HepG2 (cell line): ENCODE results near the gene GADL1. TPM values are rescaled to one million over a fixed set of nuclear protein-coding genes. Genes with fewer than 3 reads are reported as not detected.

Experiments
- ATAC-seq: fragments of 200-7000 bp; cut with Tn5 transposase; 3 replicates; pipeline ENCODE4 v1.9.1; 2020; ENCODE audit warnings: mild to moderate bottlenecking, moderate library complexity
- BruUV-seq: library from RNA; stranded (reverse); fragments of 400-500 nt; replicated peaks from 2 replicates; lab custom pipeline; 2021; lab: Mats Ljungman, UMichigan
- CTCF ChIA-PET: fragments of 300-600 bp; formaldehyde crosslinking; extraction: SDS; loops from one replicate; lab custom pipeline; 2021; ENCODE audit warnings: low total read pairs, inconsistent platforms, low intra/inter-chr PET ratio; lab: Yijun Ruan, JAX
- POLR2A ChIA-PET: fragments of 350-600 bp; sonication (Branson Sonifier 250); formaldehyde crosslinking; loops from one replicate; lab custom pipeline; 2020; ENCODE audit warnings: antibody characterized with exemption, inconsistent platforms; lab: Yijun Ruan, JAX
- DNase-seq: peaks from one replicate; pipeline ENCODE4 v3.0.0-alpha.2; 2015; ENCODE audit warnings: low spot score
- FAIRE-seq: peaks from 3 replicates; lab custom pipeline; 2011; peaks lifted over from hg19 to GRCh38; lab: Jason Lieb, UNC
- H2AFZ ChIP-seq: one replicate; pipeline ENCODE4 v1.6.1; 2011; ENCODE audit warnings: low read length, inconsistent platforms
- H3K27ac ChIP-seq: fragments of 300-600 bp; 3 replicates; pipeline ENCODE4 v1.8.0; 2011; ENCODE audit warnings: mixed run types, mild to moderate bottlenecking, mixed read lengths, low read length, inconsistent platforms; ENCODE audit not compliant: insufficient read depth; ENCODE audit errors: extremely low read length
- H3K27me3 ChIP-seq, 2 experiments: fragments of 200-600 bp in 1 of 2; 2 replicates in 1 of 2; 3 replicates in 1 of 2; pipeline versions ENCODE4 v1.6.0 to v1.8.0; 2011; ENCODE audit warnings: low read length in 2 of 2, mild to moderate bottlenecking in 2 of 2, moderate library complexity in 2 of 2, inconsistent platforms in 1 of 2; ENCODE audit not compliant: insufficient read depth in 2 of 2, control insufficient read depth in 1 of 2
- H3K36me3 ChIP-seq, 2 experiments: fragments of 200-600 bp in 1 of 2; replicated peaks in 1 of 2; 2 replicates in 1 of 2; 3 replicates in 1 of 2; pipeline versions ENCODE4 v1.5.1 to v1.8.0; 2011; ENCODE audit warnings: low read length in 2 of 2, inconsistent platforms in 1 of 2; ENCODE audit not compliant: insufficient read depth in 2 of 2, control insufficient read depth in 1 of 2
- H3K4me1 ChIP-seq: 2 replicates; pipeline ENCODE4 v1.5.1; 2012; ENCODE audit warnings: low read length, inconsistent platforms; ENCODE audit not compliant: insufficient read depth
- H3K4me2 ChIP-seq: 2 replicates; pipeline ENCODE4 v1.6.0; 2011; ENCODE audit warnings: low read depth, low read length, inconsistent platforms
- H3K4me3 ChIP-seq, 3 experiments: fragments of 200-600 bp in 1 of 3; sonication (generic), shearing (Covaris generic) in 1 of 3; replicated peaks in 1 of 3; 2 replicates each; pipeline ENCODE4 v1.5.1; 2011 to 2016; ENCODE audit warnings: low read length in 3 of 3, inconsistent platforms in 2 of 3, low read depth in 2 of 3, mild to moderate bottlenecking in 2 of 3, control low read depth in 1 of 3, mixed read lengths in 1 of 3; ENCODE audit not compliant: insufficient read depth in 1 of 3
- H3K79me2 ChIP-seq: one replicate; pipeline ENCODE4 v1.6.1; 2011; ENCODE audit warnings: low read length, inconsistent platforms; ENCODE audit not compliant: insufficient read depth
- H3K9ac ChIP-seq: 2 replicates; pipeline ENCODE4 v1.6.0; 2011; ENCODE audit warnings: mild to moderate bottlenecking, low read depth, low read length, inconsistent platforms; ENCODE audit not compliant: insufficient read depth
- H3K9me3 ChIP-seq: 2 replicates; pipeline ENCODE4 v1.5.1; 2012; ENCODE audit warnings: mild to moderate bottlenecking, low read length
- H4K20me1 ChIP-seq: 2 replicates; pipeline ENCODE4 v1.6.0; 2011; ENCODE audit warnings: inconsistent platforms, mild to moderate bottlenecking, low read length, moderate library complexity; ENCODE audit not compliant: insufficient read depth
- CSRNP1 ChIP-seq: sonication (generic); formaldehyde crosslinking; IDR thresholded peaks from 2 replicates; pipeline ENCODE4 v1.8.1; 2023; ENCODE audit warnings: mild to moderate bottlenecking, missing genetic modification reagents
- ETV6 ChIP-seq: sonication (generic); formaldehyde crosslinking; conservative IDR thresholded peaks from 2 replicates; pipeline ENCODE4 v1.4.0; 2020; ENCODE audit warnings: missing genetic modification reagents
- FOXK1 ChIP-seq: sonication (generic); formaldehyde crosslinking; IDR thresholded peaks from 2 replicates; pipeline ENCODE4 v1.4.0; 2020; ENCODE audit warnings: low read depth, missing genetic modification reagents, borderline replicate concordance
- HOXA7 ChIP-seq: sonication (generic); formaldehyde crosslinking; IDR thresholded peaks from 2 replicates; pipeline ENCODE4 v1.8.1; 2022; ENCODE audit warnings: mild to moderate bottlenecking, missing genetic modification reagents, moderate library complexity
- KLF13 ChIP-seq: sonication (generic); formaldehyde crosslinking; IDR thresholded peaks from 2 replicates; pipeline ENCODE4 v1.4.0; 2020; ENCODE audit warnings: mild to moderate bottlenecking, missing genetic modification reagents
- MTA1 ChIP-seq: sonication (generic); formaldehyde crosslinking; IDR thresholded peaks from 2 replicates; pipeline ENCODE4 v1.4.0; 2020; ENCODE audit warnings: missing genetic modification reagents, mild to moderate bottlenecking, borderline replicate concordance
- RFX5 ChIP-seq: IDR thresholded peaks from 2 replicates; pipeline ENCODE4 v1.6.1; 2011; ENCODE audit warnings: low read depth, low read length, improper control_type of control experiment
- RXRB ChIP-seq: IDR thresholded peaks from 2 replicates; pipeline ENCODE4 v1.6.1; 2016; ENCODE audit warnings: borderline replicate concordance, missing genetic modification reagents, missing compliant biosample characterization
- ZNF512B ChIP-seq: sonication (generic); formaldehyde crosslinking; IDR thresholded peaks from 2 replicates; pipeline ENCODE4 v1.5.1; 2020; ENCODE audit warnings: missing genetic modification reagents, mild to moderate bottlenecking, borderline replicate concordance
- WGBS: methylation state at CpG from one replicate; pipeline ENCODE4 v1.1.6; 2017; ENCODE audit warnings: low lambda C conversion rate; 5-methylcytosine and 5-hydroxymethylcytosine counted together
- in situ Hi-C: cut with HindIII; loops from 2 replicates; pipeline ENCODE4 v1.10.0; 2017; ENCODE audit warnings: low pct_unique_long_range_greater_than_20kb; ENCODE audit not compliant: extremely low pct_ligation_motif_present
- intact Hi-C: fragments of 100-400 bp; cut with micrococcal nuclease; formaldehyde crosslinking; loops from one replicate; pipeline ENCODE4 v1.10.0; 2022; ENCODE audit not compliant: unreplicated experiment
- polyA plus RNA-seq, 8 experiments: library from polyadenylated mRNA; depleted of rRNA in 3 of 8; stranded (reverse) in 7 of 8; unstranded in 1 of 8; fragments of >200 nt; fragmentation: Illumina TruSeq in 4 of 8; extraction: Trizol in 4 of 8; gene quantifications; 2 replicates each; pipeline versions ENCODE4 v1.2.1 to v1.2.3, GENCODE V29; 2011 to 2016; ENCODE audit warnings: low read depth in 4 of 8, missing spikeins in 1 of 8, mixed read lengths in 1 of 8; ENCODE audit not compliant: insufficient read depth in 1 of 8
- total RNA-seq, 5 experiments: library from RNA; depleted of rRNA; stranded (reverse); fragments of >200 nt; fragmentation: Illumina TruSeq; extraction: Trizol; gene quantifications; 2 replicates each; pipeline ENCODE4 v1.2.3, GENCODE V29; 2016; ENCODE audit warnings: low read depth in 1 of 5

The GADL1 gene
- total and polyA plus RNA-seq, 2 of the 13 experiments (the other 11 are each of a cell fraction or from before 2014, with no cell fraction given) = not detected

- in situ Hi-C loops (no loop called here), intact Hi-C loops (no loop called here)
- BruUV-seq = no TSS peak
- Histone ChIP-seq H3K4me1 (no peaks in the 10 kb centered on the region), H2AFZ (no peak overlapping the region), H3K79me2 (no peaks in the 10 kb centered on the region), H3K27me3 (peaks cover 0 to 11% of the 10 kb centered on the region in 2 experiments; a peak in 2 of 5 replicates), H3K4me3 (no peak overlapping the region), H4K20me1 (no peaks in the 10 kb centered on the region), H3K9ac (no peak overlapping the region), H3K36me3 (no peaks in the 10 kb centered on the region), H3K27ac (no peak overlapping the region), H3K4me2 (no peak overlapping the region), H3K9me3 (no peaks in the 10 kb centered on the region)
- POLR2A ChIA-PET = no interaction called here
- CTCF ChIA-PET = no interaction called here
- FAIRE-seq = no peak
- 10% methylated on average over 5 of the region's 5 CpGs for WGBS
- TF ChIP-seq KLF13 = no peak
- ATAC-seq = no peak
- no peak for DNase-seq
Observed at GRCh38 chr3:30864132-30864531, 30.3 kb downstream of the GADL1 start.

- intact Hi-C loops (no loop called here), in situ Hi-C loops (no loop called here)
- Histone ChIP-seq H3K27ac (no peak overlapping the region), H2AFZ (no peak overlapping the region), H3K27me3 (peaks cover 2 to 13% of the 10 kb centered on the region in 2 experiments; a peak in 3 of 5 replicates), H3K4me1 (no peaks in the 10 kb centered on the region), H3K4me3 (no peak overlapping the region), H3K4me2 (no peak overlapping the region), H3K36me3 (no peaks in the 10 kb centered on the region), H3K9ac (no peak overlapping the region), H3K9me3 (no peaks in the 10 kb centered on the region), H3K79me2 (no peaks in the 10 kb centered on the region), H4K20me1 (no peaks in the 10 kb centered on the region)
- BruUV-seq = no TSS peak
- WGBS = 30% methylated on average over 2 of the region's 2 CpGs
- FAIRE-seq (no peak), DNase-seq (no peak), ATAC-seq (no peak)
- CTCF ChIA-PET = no interaction called here
- POLR2A ChIA-PET = no interaction called here
- no peak for TF ChIP-seq ETV6
- no peak for TF ChIP-seq HOXA7 (CRISPR knock-in tag)
- no peak for TF ChIP-seq CSRNP1 (CRISPR knock-in tag)
- TF ChIP-seq RXRB (CRISPR knock-in tag) = no peak
- TF ChIP-seq MTA1 (CRISPR knock-in tag) = no peak
- no peak for TF ChIP-seq ZNF512B
- no peak for TF ChIP-seq RFX5
- no peak for TF ChIP-seq FOXK1 (CRISPR knock-in tag)
Observed at GRCh38 chr3:30862004-30862403, 32.5 kb downstream of the GADL1 start.
